ENCODE data around the gene LRP6.

Gene LRP6

DNA sequence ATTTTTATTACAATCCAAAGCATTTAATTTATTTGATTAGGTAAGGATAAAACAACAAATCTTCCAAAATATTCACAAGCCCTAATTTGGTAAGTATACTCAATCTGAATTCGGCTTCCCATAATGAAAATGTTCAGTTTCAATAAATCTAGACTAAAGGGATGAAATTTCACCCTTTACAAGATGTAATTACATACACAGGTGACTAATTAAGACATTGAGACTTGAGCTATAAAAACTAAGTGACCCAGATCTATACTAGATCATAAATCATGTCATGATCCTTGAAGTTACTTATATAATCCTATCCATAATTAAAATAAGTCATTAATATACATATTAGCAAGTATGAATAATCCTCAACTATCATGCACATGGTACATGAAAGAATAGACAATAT is 36.6 kb downstream of the LRP6 start:
- H2AK5ac ChIP-seq (ENCODE audit: low read length): no peak overlapping the region
- no peak overlapping the region for H3K23ac ChIP-seq (ENCODE audit: low read length)
- H2AFZ ChIP-seq (ENCODE audit: insufficient read depth, low read length, poor library complexity): no peak overlapping the region
- H4K12ac ChIP-seq (ENCODE audit: low read depth, low read length): no peak overlapping the region
- H3K79me2 ChIP-seq (ENCODE audit: control insufficient read depth, insufficient read depth, low read length, poor library complexity): peaks cover 2% of the 10 kb centered on the region
- no peaks in the 10 kb centered on the region for H3K27me3 ChIP-seq (ENCODE audit: insufficient read depth, low read length)
- no peaks in the 10 kb centered on the region for H3K79me1 ChIP-seq (ENCODE audit: low read length)
- H3K9me3 ChIP-seq (ENCODE audit: insufficient read depth, low read depth, low read length): no peaks in the 10 kb centered on the region
- no peaks in the 10 kb centered on the region for H3K4me1 ChIP-seq (ENCODE audit: control insufficient read depth in 1 of 2, insufficient read depth in 2 of 2, low read length in 2 of 2)
- H3K14ac ChIP-seq (ENCODE audit: low read length): no peak overlapping the region
- H4K91ac ChIP-seq (ENCODE audit: low read depth, low read length): no peak overlapping the region
- H3K4me2 ChIP-seq (ENCODE audit: low read length): no peak overlapping the region
- no peak overlapping the region for H4K8ac ChIP-seq (ENCODE audit: low read depth, low read length)
- H3K9ac ChIP-seq (ENCODE audit: low read length): no peak overlapping the region
- H2BK120ac ChIP-seq (ENCODE audit: insufficient read depth, low read length, poor library complexity): no peak overlapping the region
- no peak overlapping the region for H2BK5ac ChIP-seq (ENCODE audit: low read depth, low read length, poor library complexity)
- H3K18ac ChIP-seq (ENCODE audit: low read length): no peak overlapping the region
- no peaks in the 10 kb centered on the region for H3K36me3 ChIP-seq (ENCODE audit: control insufficient read depth in 1 of 2, insufficient read depth in 2 of 2, low read length in 2 of 2)
- no peak overlapping the region for H3K27ac ChIP-seq (ENCODE audit: low read depth, low read length)
- H3K4me3 ChIP-seq (ENCODE audit: low read depth, low read length): no peak overlapping the region
- H2BK12ac ChIP-seq (ENCODE audit: low read length): no peak overlapping the region
- no CpG with 5 or more reads among the region's 1 CpG for WGBS (ENCODE audit: extremely low coverage, insufficient coverage, insufficient read length)
- H3K4ac ChIP-seq (ENCODE audit: low read depth, low read length): no peak overlapping the region
- DNase-seq: no peak

DNA sequence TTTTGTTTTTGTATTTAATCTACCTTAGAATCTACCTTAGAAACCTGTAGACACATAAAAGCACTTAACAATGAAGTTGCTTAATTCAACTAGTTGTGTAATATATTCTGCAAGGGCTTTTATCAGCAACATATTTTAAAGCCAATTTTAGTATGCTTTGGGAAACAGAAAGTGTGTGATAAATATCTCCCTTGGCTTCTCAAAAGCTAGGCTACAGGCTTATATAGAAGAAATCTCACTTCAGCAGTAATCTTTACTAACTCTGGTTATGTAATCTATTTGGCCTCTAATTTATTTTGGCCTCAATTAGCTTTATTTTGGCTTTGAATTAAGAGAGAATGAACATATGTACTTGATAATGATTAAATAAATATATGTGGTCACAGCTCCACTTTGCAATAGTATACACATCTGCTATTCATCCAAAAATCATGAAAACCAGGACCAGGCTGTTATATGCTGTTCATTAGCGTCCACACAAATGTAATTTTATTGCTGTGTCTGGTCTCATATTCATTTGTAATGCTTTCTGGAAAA is 37.2 kb downstream of the LRP6 start:
- DNase-seq: peak; percentile 9 to 76
- H3K4me1 ChIP-seq (ENCODE audit: control insufficient read depth in 1 of 2, insufficient read depth in 2 of 2, low read length in 2 of 2): no peaks in the 10 kb centered on the region
- no peak overlapping the region for H4K12ac ChIP-seq (ENCODE audit: low read depth, low read length)
- no peak overlapping the region for H2AK5ac ChIP-seq (ENCODE audit: low read length)
- H3K23ac ChIP-seq (ENCODE audit: low read length): no peak overlapping the region
- H3K9ac ChIP-seq (ENCODE audit: low read length): no peak overlapping the region
- H3K79me1 ChIP-seq (ENCODE audit: low read length): no peaks in the 10 kb centered on the region
- H3K4me2 ChIP-seq (ENCODE audit: low read length): no peak overlapping the region
- no peaks in the 10 kb centered on the region for H3K36me3 ChIP-seq (ENCODE audit: control insufficient read depth in 1 of 2, insufficient read depth in 2 of 2, low read length in 2 of 2)
- no peak overlapping the region for H4K91ac ChIP-seq (ENCODE audit: low read depth, low read length)
- H3K18ac ChIP-seq (ENCODE audit: low read length): no peak overlapping the region
- no peak overlapping the region for H2BK5ac ChIP-seq (ENCODE audit: low read depth, low read length, poor library complexity)
- H2AFZ ChIP-seq (ENCODE audit: insufficient read depth, low read length, poor library complexity): no peak overlapping the region
- H3K79me2 ChIP-seq (ENCODE audit: control insufficient read depth, insufficient read depth, low read length, poor library complexity): peaks cover 2% of the 10 kb centered on the region
- H3K4me3 ChIP-seq (ENCODE audit: low read depth, low read length): no peak overlapping the region
- no peak overlapping the region for H4K8ac ChIP-seq (ENCODE audit: low read depth, low read length)
- H3K27me3 ChIP-seq (ENCODE audit: insufficient read depth, low read length): no peaks in the 10 kb centered on the region
- no peak overlapping the region for H3K27ac ChIP-seq (ENCODE audit: low read depth, low read length)
- no peak overlapping the region for H3K14ac ChIP-seq (ENCODE audit: low read length)
- no peak overlapping the region for H2BK12ac ChIP-seq (ENCODE audit: low read length)
- WGBS (ENCODE audit: extremely low coverage, insufficient coverage, insufficient read length): no CpG with 5 or more reads among the region's 1 CpG
- no peak overlapping the region for H3K4ac ChIP-seq (ENCODE audit: low read depth, low read length)
- H2BK120ac ChIP-seq (ENCODE audit: insufficient read depth, low read length, poor library complexity): no peak overlapping the region
- H3K9me3 ChIP-seq (ENCODE audit: insufficient read depth, low read depth, low read length): no peaks in the 10 kb centered on the region

DNA sequence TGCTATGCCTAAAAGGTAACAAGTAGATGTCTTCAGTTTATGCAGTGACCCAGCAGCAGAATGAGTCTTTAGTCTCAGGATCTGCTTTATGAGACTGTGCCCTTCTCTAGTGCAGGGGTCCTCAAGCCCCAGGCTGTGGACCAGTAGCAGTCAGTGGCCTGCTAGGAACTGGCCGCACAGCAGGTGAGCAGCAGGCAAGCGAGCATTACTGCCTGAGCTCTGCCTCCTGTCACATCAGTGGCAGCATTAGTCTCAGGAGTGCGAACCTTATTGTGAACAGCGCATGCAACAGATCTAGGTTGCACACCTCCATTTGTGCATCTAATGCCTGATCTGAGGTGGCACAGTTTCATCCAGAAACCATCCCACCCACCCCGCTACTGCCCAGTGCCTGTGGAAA is 38.4 kb downstream of the LRP6 start:
- H3K4ac ChIP-seq (ENCODE audit: low read depth, low read length): no peak overlapping the region
- no peak overlapping the region for H4K91ac ChIP-seq (ENCODE audit: low read depth, low read length)
- H3K9ac ChIP-seq (ENCODE audit: low read length): no peak overlapping the region
- no peak overlapping the region for H3K4me2 ChIP-seq (ENCODE audit: low read length)
- no peaks in the 10 kb centered on the region for H3K79me2 ChIP-seq (ENCODE audit: control insufficient read depth, insufficient read depth, low read length, poor library complexity)
- H3K9me3 ChIP-seq (ENCODE audit: insufficient read depth, low read depth, low read length): no peaks in the 10 kb centered on the region
- no peaks in the 10 kb centered on the region for H3K4me1 ChIP-seq (ENCODE audit: control insufficient read depth in 1 of 2, insufficient read depth in 2 of 2, low read length in 2 of 2)
- no CpG with 5 or more reads among the region's 5 CpGs for WGBS (ENCODE audit: extremely low coverage, insufficient coverage, insufficient read length)
- no peaks in the 10 kb centered on the region for H3K36me3 ChIP-seq (ENCODE audit: control insufficient read depth in 1 of 2, insufficient read depth in 2 of 2, low read length in 2 of 2)
- no peak overlapping the region for H3K18ac ChIP-seq (ENCODE audit: low read length)
- no peaks in the 10 kb centered on the region for H3K27me3 ChIP-seq (ENCODE audit: insufficient read depth, low read length)
- DNase-seq: no peak
- H3K14ac ChIP-seq (ENCODE audit: low read length): no peak overlapping the region
- H3K79me1 ChIP-seq (ENCODE audit: low read length): no peaks in the 10 kb centered on the region
- no peak overlapping the region for H3K27ac ChIP-seq (ENCODE audit: low read depth, low read length)
- no peak overlapping the region for H3K4me3 ChIP-seq (ENCODE audit: low read depth, low read length)
- no peak overlapping the region for H2BK120ac ChIP-seq (ENCODE audit: insufficient read depth, low read length, poor library complexity)
- no peak overlapping the region for H2BK12ac ChIP-seq (ENCODE audit: low read length)
- H2BK5ac ChIP-seq (ENCODE audit: low read depth, low read length, poor library complexity): no peak overlapping the region
- no peak overlapping the region for H3K23ac ChIP-seq (ENCODE audit: low read length)
- no peak overlapping the region for H4K8ac ChIP-seq (ENCODE audit: low read depth, low read length)
- no peak overlapping the region for H4K12ac ChIP-seq (ENCODE audit: low read depth, low read length)
- H2AK5ac ChIP-seq (ENCODE audit: low read length): no peak overlapping the region
- no peak overlapping the region for H2AFZ ChIP-seq (ENCODE audit: insufficient read depth, low read length, poor library complexity)

DNA sequence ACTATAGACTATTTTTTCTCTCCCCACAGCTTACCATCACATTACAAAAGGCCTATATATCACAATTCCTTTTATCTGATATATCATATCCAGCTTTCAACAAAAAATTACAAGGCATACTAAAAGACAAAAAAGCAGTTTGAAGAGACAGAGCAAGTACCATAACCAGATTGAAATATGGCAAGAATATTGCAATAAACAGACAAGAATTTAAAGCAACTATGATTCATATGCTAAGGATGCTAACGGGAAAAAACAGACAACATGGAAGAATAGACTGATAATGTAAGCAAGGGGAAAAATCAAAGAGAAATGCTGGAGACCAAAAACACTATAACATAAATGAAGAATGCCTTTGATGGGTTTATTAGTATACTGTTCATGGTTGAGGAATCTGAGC is 40.7 kb downstream of the LRP6 start:
- Histone ChIP-seq H3K4me3 (ENCODE audit: low read depth, low read length) (no peak overlapping the region), H3K4ac (ENCODE audit: low read depth, low read length) (no peak overlapping the region), H2BK5ac (ENCODE audit: low read depth, low read length, poor library complexity) (no peak overlapping the region), H3K9ac (ENCODE audit: low read length) (no peak overlapping the region), H3K27ac (ENCODE audit: low read depth, low read length) (no peak overlapping the region), H3K4me1 (ENCODE audit: control insufficient read depth in 1 of 2, insufficient read depth in 2 of 2, low read length in 2 of 2) (no peaks in the 10 kb centered on the region), H3K14ac (ENCODE audit: low read length) (no peak overlapping the region), H2BK120ac (ENCODE audit: insufficient read depth, low read length, poor library complexity) (no peak overlapping the region), H3K23ac (ENCODE audit: low read length) (no peak overlapping the region), H3K27me3 (ENCODE audit: insufficient read depth, low read length) (no peaks in the 10 kb centered on the region), H4K8ac (ENCODE audit: low read depth, low read length) (no peak overlapping the region), H2BK12ac (ENCODE audit: low read length) (no peak overlapping the region), H3K36me3 (ENCODE audit: control insufficient read depth in 1 of 2, insufficient read depth in 2 of 2, low read length in 2 of 2) (no peaks in the 10 kb centered on the region), H3K9me3 (ENCODE audit: insufficient read depth, low read depth, low read length) (no peaks in the 10 kb centered on the region), H3K79me2 (ENCODE audit: control insufficient read depth, insufficient read depth, low read length, poor library complexity) (no peaks in the 10 kb centered on the region), H4K91ac (ENCODE audit: low read depth, low read length) (no peak overlapping the region), H4K12ac (ENCODE audit: low read depth, low read length) (no peak overlapping the region), H2AK5ac (ENCODE audit: low read length) (no peak overlapping the region), H3K4me2 (ENCODE audit: low read length) (no peak overlapping the region), H2AFZ (ENCODE audit: insufficient read depth, low read length, poor library complexity) (no peak overlapping the region), H3K79me1 (ENCODE audit: low read length) (no peaks in the 10 kb centered on the region), H3K18ac (ENCODE audit: low read length) (no peak overlapping the region)
- peak in 1 of 2 donors; percentile 19 for DNase-seq
- no CpG with 5 or more reads among the region's 1 CpG for WGBS (ENCODE audit: extremely low coverage, insufficient coverage, insufficient read length)
